HCT116 (cell line): ENCODE measurements around the gene DYNC1I1. TPM values are rescaled to one million over a fixed set of nuclear protein-coding genes. Genes with fewer than 3 reads are reported as not detected.

ENCODE experiments used
- ATAC-seq: fragments of 200-7000 bp; cut with Tn5 transposase; 2 replicates; pipeline ENCODE4 v1.9.1; 2020; ENCODE audit warnings: mild to moderate bottlenecking, moderate library complexity
- BruUV-seq: library from RNA; stranded (reverse); fragments of 400-500 nt; replicated peaks from 2 replicates; lab custom pipeline; 2021; lab: Mats Ljungman, UMichigan
- CTCF ChIA-PET: fragments of 300-600 bp; sonication (Branson Sonifier 250); formaldehyde crosslinking; loops from one replicate; lab custom pipeline; 2021; ENCODE audit warnings: antibody characterized with exemption; lab: Charles Lee
- POLR2A ChIA-PET: fragments of 300-600, 350-600 bp; sonication (Branson Sonifier 250); formaldehyde crosslinking; loops from one replicate; lab custom pipeline; 2021; ENCODE audit warnings: antibody characterized with exemption; lab: Charles Lee
- RAD21 ChIA-PET, 2 experiments: fragments of 300-600 bp; sonication (Branson Sonifier 250); formaldehyde crosslinking; loops; one replicate each; lab custom pipeline; 2023; ENCODE audit warnings: low total read pairs in 2 of 2; ENCODE audit not compliant: uncharacterized antibody in 2 of 2, unreplicated experiment in 2 of 2, low non-redundant PET in 1 of 2; lab: Charles Lee
- DNase-seq: peaks from one replicate; pipeline ENCODE4 v3.0.0-alpha.2; 2010; ENCODE audit warnings: low read depth, low spot score
- H2AFZ ChIP-seq: fragments of 200-600 bp; shearing (Covaris generic), sonication (generic); 2 replicates; pipeline ENCODE4 v1.6.1; 2017; ENCODE audit warnings: low read depth, mixed run types, mixed read lengths, antibody characterized with exemption, low read length; ENCODE audit not compliant: poor library complexity, severe bottlenecking
- H3K27ac ChIP-seq: 2 replicates; pipeline ENCODE4 v1.5.1; 2012; ENCODE audit warnings: low read depth, low read length
- H3K27me3 ChIP-seq: fragments of 200-600 bp; sonication (generic); 2 replicates; pipeline ENCODE4 v1.6.1; 2016; ENCODE audit warnings: mixed run types, low read length, mixed read lengths; ENCODE audit not compliant: insufficient read depth
- H3K36me3 ChIP-seq, 2 experiments: fragments of 200-500 bp in 1 of 2; fragments of 200-600 bp in 1 of 2; sonication (Bioruptor generic) in 1 of 2; sonication (generic) in 1 of 2; 2 replicates each; pipeline versions ENCODE4 v1.5.1 to v1.6.1; 2014 to 2016; ENCODE audit warnings: low read length in 2 of 2, inconsistent platforms in 1 of 2, mixed read lengths in 1 of 2, mixed run types in 1 of 2; ENCODE audit not compliant: insufficient read depth in 2 of 2, control insufficient read depth in 1 of 2
- H3K4me1 ChIP-seq, 2 experiments: fragments of 200-600 bp in 1 of 2; sonication (generic) in 1 of 2; 2 replicates each; pipeline versions ENCODE4 v1.5.1 to v1.6.1; 2012 to 2017; ENCODE audit warnings: low read length in 2 of 2, inconsistent platforms in 1 of 2, mild to moderate bottlenecking in 1 of 2, mixed read lengths in 1 of 2, mixed run types in 1 of 2, moderate library complexity in 1 of 2; ENCODE audit not compliant: insufficient read depth in 2 of 2, control insufficient read depth in 1 of 2
- H3K4me2 ChIP-seq: fragments of 200-600 bp; sonication (generic); 2 replicates; pipeline ENCODE4 v1.6.1; 2017; ENCODE audit warnings: mixed run types, low read length, mixed read lengths
- H3K4me3 ChIP-seq, 2 experiments: fragments of 200-600 bp in 1 of 2; sonication (generic) in 1 of 2; replicated peaks in 1 of 2; 2 replicates each; pipeline ENCODE4 v1.5.1; 2011 to 2016; ENCODE audit warnings: low read length in 2 of 2, control low read depth in 1 of 2, low read depth in 1 of 2, mild to moderate bottlenecking in 1 of 2, mixed read lengths in 1 of 2, mixed run types in 1 of 2
- H3K79me2 ChIP-seq: fragments of 200-600 bp; sonication (generic); 2 replicates; pipeline ENCODE4 v1.6.1; 2017; ENCODE audit warnings: mild to moderate bottlenecking, mixed run types, low read length, moderate library complexity, mixed read lengths; ENCODE audit not compliant: insufficient read depth
- H3K9ac ChIP-seq: fragments of 200-600 bp; sonication (generic); 2 replicates; pipeline ENCODE4 v1.6.1; 2016; ENCODE audit warnings: low read length, mixed read lengths
- H3K9me2 ChIP-seq: fragments of 200-600 bp; sonication (generic), shearing (Covaris generic); 2 replicates; pipeline ENCODE4 v1.6.1; 2017; ENCODE audit warnings: mixed run types, mild to moderate bottlenecking, moderate library complexity; ENCODE audit not compliant: insufficient read depth
- H3K9me3 ChIP-seq, 2 experiments: fragments of 200-500 bp in 1 of 2; fragments of 200-600 bp in 1 of 2; sonication (Bioruptor generic) in 1 of 2; sonication (generic) in 1 of 2; 2 replicates each; pipeline ENCODE4 v1.6.1; 2014 to 2017; ENCODE audit warnings: low read length in 2 of 2, mixed read lengths in 2 of 2, inconsistent platforms in 1 of 2, low read depth in 1 of 2, mild to moderate bottlenecking in 1 of 2, mixed run types in 1 of 2, moderate library complexity in 1 of 2; ENCODE audit not compliant: control insufficient read depth in 1 of 2, insufficient read depth in 1 of 2
- H4K20me1 ChIP-seq: fragments of 200-600 bp; sonication (generic), shearing (Covaris generic); 2 replicates; pipeline ENCODE4 v1.6.1; 2017; ENCODE audit warnings: mixed run types, mild to moderate bottlenecking, moderate library complexity; ENCODE audit not compliant: insufficient read depth
- ATF3 ChIP-seq: IDR thresholded peaks from 2 replicates; pipeline ENCODE4 v1.6.1; 2012
- CBX3 ChIP-seq: IDR thresholded peaks from 2 replicates; pipeline ENCODE4 v1.6.1; 2012; ENCODE audit warnings: low read depth
- CEBPB ChIP-seq: IDR thresholded peaks from 2 replicates; pipeline ENCODE4 v1.6.1; 2012; ENCODE audit warnings: low read depth
- EGR1 ChIP-seq: IDR thresholded peaks from 2 replicates; pipeline ENCODE4 v1.6.1; 2012; ENCODE audit warnings: low read depth
- ELF1 ChIP-seq: IDR thresholded peaks from 2 replicates; pipeline ENCODE4 v1.6.1; 2012; ENCODE audit warnings: low read depth, borderline replicate concordance
- EZH2 ChIP-seq: fragments of 200-600 bp; sonication (generic); IDR thresholded peaks from 2 replicates; pipeline ENCODE4 v1.6.1; 2017; ENCODE audit warnings: antibody characterized with exemption, mixed run types
- EZH2phosphoT487 ChIP-seq: fragments of 200-600 bp; IDR thresholded peaks from 2 replicates; pipeline ENCODE4 v1.6.1; 2018; ENCODE audit warnings: antibody characterized with exemption, borderline replicate concordance
- FOSL1 ChIP-seq: IDR thresholded peaks from 2 replicates; pipeline ENCODE4 v1.6.1; 2012; ENCODE audit warnings: low read depth
- JUND ChIP-seq: IDR thresholded peaks from 2 replicates; pipeline ENCODE4 v1.6.1; 2012
- MAX ChIP-seq: IDR thresholded peaks from 2 replicates; pipeline ENCODE4 v1.6.1; 2012
- POLR2A ChIP-seq: IDR thresholded peaks from 2 replicates; pipeline ENCODE4 v1.7.0; 2011; ENCODE audit warnings: borderline replicate concordance; ENCODE audit not compliant: insufficient read depth, insufficient read length; ENCODE audit errors: extremely low read depth
- POLR2AphosphoS5 ChIP-seq: IDR thresholded peaks from 2 replicates; pipeline ENCODE4 v1.6.1; 2011; ENCODE audit warnings: mild to moderate bottlenecking, low read depth, low read length, moderate library complexity
- RAD21 ChIP-seq: IDR thresholded peaks from 2 replicates; pipeline ENCODE4 v1.6.1; 2012; ENCODE audit warnings: low read depth, mild to moderate bottlenecking
- SP1 ChIP-seq: IDR thresholded peaks from 2 replicates; pipeline ENCODE4 v1.6.1; 2012; ENCODE audit warnings: low read depth
- ZBTB33 ChIP-seq: IDR thresholded peaks from 2 replicates; pipeline ENCODE4 v1.6.1; 2011; ENCODE audit warnings: mild to moderate bottlenecking, low read length, moderate library complexity; ENCODE audit not compliant: insufficient replicate concordance; ENCODE audit errors: extremely low read depth
- ZFX ChIP-seq: fragments of 450-650 bp; IDR thresholded peaks from 2 replicates; pipeline ENCODE4 v1.6.1; 2017
- ZNF274 ChIP-seq: fragments of 200-500 bp; sonication (Bioruptor generic); IDR thresholded peaks from 2 replicates; pipeline ENCODE4 v1.6.1; 2014; ENCODE audit warnings: mild to moderate bottlenecking, low read depth, low read length, inconsistent platforms
- intact Hi-C: fragments of 100-400 bp; cut with micrococcal nuclease; formaldehyde crosslinking; loops from 2 replicates; pipeline ENCODE4 v1.10.0; 2022
- total RNA-seq: library from RNA; stranded (reverse); gene quantifications from one replicate; pipeline ENCODE4 v1.2.1, GENCODE V29; 2021; ENCODE audit not compliant: unreplicated experiment

The DYNC1I1 gene
- total RNA-seq, 1 experiment from 2014 or later, result not detected

DNA sequence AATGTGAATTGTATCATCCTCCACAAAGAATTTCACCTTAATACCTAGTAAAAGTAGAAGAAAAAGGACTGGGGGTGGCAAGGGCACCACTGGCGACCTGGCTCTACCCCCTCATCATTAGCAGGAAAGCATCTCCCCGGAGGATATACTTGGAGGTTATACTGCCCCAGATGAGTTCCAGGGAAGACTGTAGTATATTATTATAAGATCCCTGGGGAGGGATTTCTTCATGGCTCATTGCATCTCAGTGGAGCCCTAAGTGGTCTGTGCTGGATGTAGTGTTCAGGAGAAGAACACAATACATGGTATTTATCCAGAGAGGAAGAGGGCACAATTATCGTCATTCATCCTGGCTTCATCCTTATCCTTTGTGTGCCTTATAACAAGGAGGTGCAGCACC is 14.2 kb upstream of the DYNC1I1 start:
- ChIA-PET CTCF (no interaction called here), POLR2A (no interaction called here), RAD21 (no interaction called here)
- Histone ChIP-seq H2AFZ (no peak overlapping the region), H4K20me1 (no peaks in the 10 kb centered on the region), H3K27ac (no peak overlapping the region), H3K4me3 (no peak overlapping the region), H3K27me3 (peaks cover 33% of the 10 kb centered on the region), H3K9ac (no peak overlapping the region), H3K4me1 (no peaks in the 10 kb centered on the region), H3K36me3 (no peaks in the 10 kb centered on the region), H3K4me2 (no peak overlapping the region), H3K9me2 (no peaks in the 10 kb centered on the region), H3K79me2 (no peaks in the 10 kb centered on the region), H3K9me3 (no peaks in the 10 kb centered on the region)
- intact Hi-C loops, result no loop called here
- no TSS peak for BruUV-seq
- ATAC-seq (no peak), DNase-seq (no peak)
- TF ChIP-seq POLR2AphosphoS5 (no peak), EZH2phosphoT487 (no peak), ATF3 (no peak), ZFX (no peak), RAD21 (no peak), EGR1 (no peak), SP1 (no peak), POLR2A (no peak), FOSL1 (no peak), CEBPB (no peak), ZNF274 (no peak), JUND (no peak), EZH2 (no peak), ZBTB33 (no peak), ELF1 (no peak), MAX (no peak), CBX3 (no peak)
